ENCODE results near the gene GRB7. TPM values are rescaled to one million over a fixed set of nuclear protein-coding genes. Genes with fewer than 3 reads are reported as not detected.

Gene GRB7
- total RNA-seq, 2 donors from 2014 or later, result 54.6 to 73.9 TPM

DNA sequence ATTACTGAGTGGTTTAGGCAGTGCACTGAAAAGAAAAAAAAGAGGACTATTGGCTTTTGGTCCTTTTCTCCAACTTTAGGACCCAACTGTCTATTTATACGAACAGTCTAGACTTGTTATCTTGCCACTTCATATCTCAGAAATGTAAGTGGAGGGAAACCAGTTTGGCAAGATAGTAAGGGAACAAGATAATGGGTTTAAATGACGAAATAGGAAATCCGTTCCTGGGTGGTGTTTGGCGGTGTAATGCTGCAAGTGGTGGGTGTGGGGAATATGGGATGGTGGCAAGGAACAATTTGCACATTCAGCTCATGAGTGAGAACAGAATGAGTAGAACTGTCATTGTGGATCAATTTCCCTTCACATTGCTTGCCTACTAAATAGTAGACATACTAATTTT, 44.7 kb downstream of the GRB7 start:
- DNase-seq, result no peak
- Histone ChIP-seq H3K4me3 (ENCODE audit: low read length) (no peak overlapping the region), H3K4me1 (ENCODE audit: control insufficient read depth, insufficient read depth, low read length) (no peaks in the 10 kb centered on the region), H3K9me3 (ENCODE audit: control insufficient read depth, low read length) (no peaks in the 10 kb centered on the region), H3K9ac (ENCODE audit: extremely low read depth, low read length, poor library complexity, severe bottlenecking) (no peak overlapping the region), H3K27ac (ENCODE audit: low read depth, low read length) (no peak overlapping the region), H3K27me3 (ENCODE audit: control insufficient read depth, insufficient read depth, low read length, poor library complexity, severe bottlenecking) (no peaks in the 10 kb centered on the region), H3K36me3 (ENCODE audit: control insufficient read depth, insufficient read depth, low read length) (no peaks in the 10 kb centered on the region)
- Mint-ChIP-seq H3K9me3 (no peaks in the 10 kb centered on the region), H3K27me3 (ENCODE audit: insufficient read depth) (no peaks in the 10 kb centered on the region), H3K4me3 (no peak overlapping the region), H3K27ac (no peak overlapping the region), H3K36me3 (ENCODE audit: low read depth) (no peaks in the 10 kb centered on the region), H3K4me1 (no peaks in the 10 kb centered on the region)
- TF ChIP-seq, protein P1, sequence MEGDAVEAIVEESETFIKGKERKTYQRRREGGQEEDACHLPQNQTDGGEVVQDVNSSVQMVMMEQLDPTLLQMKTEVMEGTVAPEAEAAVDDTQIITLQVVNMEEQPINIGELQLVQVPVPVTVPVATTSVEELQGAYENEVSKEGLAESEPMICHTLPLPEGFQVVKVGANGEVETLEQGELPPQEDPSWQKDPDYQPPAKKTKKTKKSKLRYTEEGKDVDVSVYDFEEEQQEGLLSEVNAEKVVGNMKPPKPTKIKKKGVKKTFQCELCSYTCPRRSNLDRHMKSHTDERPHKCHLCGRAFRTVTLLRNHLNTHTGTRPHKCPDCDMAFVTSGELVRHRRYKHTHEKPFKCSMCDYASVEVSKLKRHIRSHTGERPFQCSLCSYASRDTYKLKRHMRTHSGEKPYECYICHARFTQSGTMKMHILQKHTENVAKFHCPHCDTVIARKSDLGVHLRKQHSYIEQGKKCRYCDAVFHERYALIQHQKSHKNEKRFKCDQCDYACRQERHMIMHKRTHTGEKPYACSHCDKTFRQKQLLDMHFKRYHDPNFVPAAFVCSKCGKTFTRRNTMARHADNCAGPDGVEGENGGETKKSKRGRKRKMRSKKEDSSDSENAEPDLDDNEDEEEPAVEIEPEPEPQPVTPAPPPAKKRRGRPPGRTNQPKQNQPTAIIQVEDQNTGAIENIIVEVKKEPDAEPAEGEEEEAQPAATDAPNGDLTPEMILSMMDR (conservative IDR thresholded peaks at IDR 0.05), result no peak
- WGBS, 2 experiments (ENCODE audit: insufficient coverage in 1 of 2, insufficient read length in 1 of 2), result 83 to 92% methylated on average over 3 to 4 of the region's 4 CpGs

DNA sequence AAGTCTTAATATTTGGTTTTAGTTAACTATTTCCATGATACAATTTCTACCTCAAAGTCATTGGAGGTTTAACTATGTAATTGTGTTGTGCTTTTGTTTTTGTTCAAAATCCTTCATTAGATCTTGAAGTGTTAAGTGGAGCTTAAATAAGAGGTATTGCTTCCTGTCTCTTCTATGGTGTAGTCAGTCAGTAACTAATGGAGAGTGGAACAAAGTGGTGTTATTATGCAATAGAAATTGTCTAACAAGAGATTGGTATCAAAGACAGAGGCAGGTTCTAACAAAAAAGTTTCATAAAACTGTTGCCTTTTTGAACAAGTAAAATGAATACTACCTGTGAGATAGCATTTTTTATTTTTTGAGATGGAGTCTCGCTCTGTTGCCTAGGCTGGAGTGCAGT, 45.2 kb downstream of the GRB7 start:
- no peaks in the 10 kb centered on the region for H3K36me3 Mint-ChIP-seq (ENCODE audit: low read depth)
- H3K9me3 Mint-ChIP-seq, result no peaks in the 10 kb centered on the region
- no peak overlapping the region for H3K27ac Mint-ChIP-seq
- Histone ChIP-seq H3K27ac (ENCODE audit: low read depth, low read length) (no peak overlapping the region), H3K9me3 (ENCODE audit: control insufficient read depth, low read length) (no peaks in the 10 kb centered on the region), H3K4me1 (ENCODE audit: control insufficient read depth, insufficient read depth, low read length) (no peaks in the 10 kb centered on the region), H3K27me3 (ENCODE audit: control insufficient read depth, insufficient read depth, low read length, poor library complexity, severe bottlenecking) (no peaks in the 10 kb centered on the region), H3K9ac (ENCODE audit: extremely low read depth, low read length, poor library complexity, severe bottlenecking) (no peak overlapping the region), H3K36me3 (ENCODE audit: control insufficient read depth, insufficient read depth, low read length) (no peaks in the 10 kb centered on the region), H3K4me3 (ENCODE audit: low read length) (no peak overlapping the region)
- H3K4me1 Mint-ChIP-seq, result no peaks in the 10 kb centered on the region
- H3K4me3 Mint-ChIP-seq, result no peak overlapping the region
- no peak for DNase-seq
- TF ChIP-seq, protein P1 (conservative IDR thresholded peaks at IDR 0.05), result no peak
- 92% methylated on average over 1 of the region's 1 CpG; no CpG with 5 or more reads in 1 of the 2 experiments for WGBS, 2 experiments (ENCODE audit: insufficient coverage in 1 of 2, insufficient read length in 1 of 2)
- no peaks in the 10 kb centered on the region for H3K27me3 Mint-ChIP-seq (ENCODE audit: insufficient read depth)

DNA sequence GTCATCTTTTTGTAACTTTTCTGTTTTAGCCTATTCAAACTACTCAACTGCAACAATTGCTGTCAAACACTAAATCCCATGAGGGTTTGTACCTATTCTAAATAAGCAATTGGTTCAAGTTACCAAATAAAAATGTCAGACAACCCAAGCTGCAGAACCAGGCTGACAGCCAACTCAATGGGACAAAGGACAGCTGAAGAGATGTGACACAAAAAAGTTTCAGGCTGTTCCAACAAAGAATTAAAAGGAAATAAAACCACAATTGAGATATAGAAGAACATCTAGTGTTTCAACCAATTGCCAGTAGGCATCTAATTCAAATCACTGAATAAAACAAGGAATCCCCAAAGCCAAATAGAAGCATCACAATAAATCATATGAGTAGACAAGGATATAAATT, 49.3 kb downstream of the GRB7 start:
- Histone ChIP-seq H3K4me1 (ENCODE audit: control insufficient read depth, insufficient read depth, low read length) (no peaks in the 10 kb centered on the region), H3K4me3 (ENCODE audit: low read length) (no peak overlapping the region), H3K36me3 (ENCODE audit: control insufficient read depth, insufficient read depth, low read length) (no peaks in the 10 kb centered on the region), H3K27ac (ENCODE audit: low read depth, low read length) (no peak overlapping the region), H3K27me3 (ENCODE audit: control insufficient read depth, insufficient read depth, low read length, poor library complexity, severe bottlenecking) (no peaks in the 10 kb centered on the region), H3K9ac (ENCODE audit: extremely low read depth, low read length, poor library complexity, severe bottlenecking) (no peak overlapping the region), H3K9me3 (ENCODE audit: control insufficient read depth, low read length) (no peaks in the 10 kb centered on the region)
- no peak for DNase-seq
- Mint-ChIP-seq H3K27ac (no peak overlapping the region), H3K4me1 (no peaks in the 10 kb centered on the region), H3K4me3 (no peak overlapping the region), H3K9me3 (no peaks in the 10 kb centered on the region), H3K27me3 (ENCODE audit: insufficient read depth) (no peaks in the 10 kb centered on the region), H3K36me3 (ENCODE audit: low read depth) (no peaks in the 10 kb centered on the region)
- TF ChIP-seq, protein P1 (conservative IDR thresholded peaks at IDR 0.05), result no peak
